A549 treated with CpdA at 1 μM for 4 hours (cell line): ENCODE data around the gene CSRP2. TPM values are rescaled to one million over a fixed set of nuclear protein-coding genes. Genes with fewer than 3 reads are reported as not detected.

ENCODE experiments used
- total RNA-seq: library from RNA; stranded (reverse); fragments of 200-300 nt; extraction: Qiagen RNA extraction; gene quantifications from 5 replicates; pipeline ENCODE4 v1.2.3, GENCODE V29; 2022; ENCODE audit warnings: low read depth

CSRP2 gene
- 20.9 to 23.5 TPM (median 22.2 TPM) in 5 replicates for total RNA-seq

GRCh38 chr12:76878899-76879709 is at the start of gene CSRP2:
TSS of gene CSRP2 (minus strand) at chr12:76879019. CDS start at chr12:76866260, 12,759 bp downstream.

Other genes starting within 250 kb of the CSRP2 start
- gene ZDHHC17, start 114.9 kb downstream of the CSRP2 start, total RNA-seq, result 7.9 to 17.0 TPM (median 10.2 TPM) in 5 replicates
- gene E2F7, start 186.6 kb upstream of the CSRP2 start, total RNA-seq, result 6.0 to 8.2 TPM (median 7.4 TPM) in 5 replicates